Transverse colon (tissue), 4 donors: Measurements from ENCODE around the gene SMARCA1. TPM values are rescaled to one million over a fixed set of nuclear protein-coding genes. Genes with fewer than 3 reads are reported as not detected.
"Not testable (repeated sequence)": the region's sequence is repeated elsewhere in the genome, so short reads cannot be mapped to it uniquely, and the experiment has no call there.

Experiments
- DNase-seq: peaks from one replicate; pipeline ENCODE4 v3.0.0-alpha.2; 2019
- H3K27ac ChIP-seq, 4 donors: fragments of 200-600 bp; sonication (generic); 2 replicates each; pipeline ENCODE4 v1.5.1; 2016 to 2018; ENCODE audit warnings: inconsistent platforms in 4 of 4
- H3K27me3 ChIP-seq: fragments of 200-600 bp; sonication (generic); 2 replicates; pipeline ENCODE4 v1.5.1; 2017; ENCODE audit warnings: inconsistent platforms
- H3K36me3 ChIP-seq, 4 donors: fragments of 200-600 bp; sonication (generic); 2 replicates each; pipeline ENCODE4 v1.5.1; 2017 to 2019; ENCODE audit warnings: inconsistent platforms in 4 of 4
- H3K4me1 ChIP-seq, 4 donors: fragments of 200-600 bp; sonication (generic); 2 replicates each; pipeline ENCODE4 v1.5.1; 2017 to 2020; ENCODE audit warnings: inconsistent platforms in 4 of 4
- H3K4me3 ChIP-seq, 4 donors: fragments of 200-600 bp; sonication (generic); 1 replicate in 1 of 4; 2 replicates in 3 of 4; pipeline versions ENCODE4 v1.5.1 to v1.6.1; 2017 to 2019; ENCODE audit warnings: inconsistent platforms in 4 of 4
- H3K9me3 ChIP-seq, 2 donors: fragments of 200-600 bp; sonication (generic); 2 replicates each; pipeline ENCODE4 v1.5.1; 2017 to 2019; ENCODE audit warnings: inconsistent platforms in 2 of 2
- CTCF ChIP-seq, 5 experiments: fragments of 200-600 bp in 3 of 5; fragments of 450-650 bp in 2 of 5; sonication (generic) in 3 of 5; IDR thresholded peaks; 1 replicate in 2 of 5; 2 replicates in 3 of 5; pipeline ENCODE4 v1.5.1; 2016 to 2017; ENCODE audit warnings: antibody characterized with exemption in 5 of 5, inconsistent platforms in 3 of 5, mild to moderate bottlenecking in 2 of 5, moderate library complexity in 1 of 5
- EP300 ChIP-seq: sonication (generic); formaldehyde crosslinking; IDR thresholded peaks from one replicate; pipeline ENCODE4 v1.6.1; 2017; ENCODE audit warnings: antibody characterized with exemption, low read depth
- POLR2A ChIP-seq: fragments of 450-650 bp; IDR thresholded peaks from one replicate; pipeline ENCODE4 v1.6.1; 2016; ENCODE audit warnings: antibody characterized with exemption, mild to moderate bottlenecking, moderate library complexity
- POLR2AphosphoS5 ChIP-seq, 3 donors: sonication (generic); formaldehyde crosslinking; IDR thresholded peaks; one replicate each; pipeline ENCODE4 v1.6.1; 2016; ENCODE audit warnings: antibody characterized with exemption in 3 of 3
- WGBS, 2 donors: methylation state at CpG; one replicate each; pipeline ENCODE4 v1.1.5; 2018; ENCODE audit warnings: low coverage in 1 of 2; 5-methylcytosine and 5-hydroxymethylcytosine counted together
- in situ Hi-C, 4 donors: fragments of 200-750 bp; cut with MboI; loops; one replicate each; pipeline versions ENCODE4 v1.15.0 to v1.15.1; 2017; ENCODE audit warnings: low sequenced_read_pairs in 3 of 4, low pct_ligation_motif_present in 1 of 4, low pct_unique_long_range_greater_than_20kb in 1 of 4
- intact Hi-C: fragments of 100-400 bp; cut with DNase I; formaldehyde crosslinking; loops from one replicate; pipeline ENCODE4 v1.15.1; 2023; ENCODE audit warnings: low total_unique reads
- total RNA-seq, 4 donors: library from RNA; depleted of rRNA; stranded (reverse); fragments of >200 nt; gene quantifications; one replicate each; pipeline ENCODE4 v1.1.0, GENCODE V29; 2016

Gene SMARCA1
- total RNA-seq, 4 donors from 2014 or later = 5.9 to 16.1 (median 13.2) TPM

- peaks cover 0 to 4% (median 0%) of the 10 kb centered on the region in 4 donors for H3K36me3 ChIP-seq
- no peaks in the 10 kb centered on the region for H3K4me1 ChIP-seq
- DNase-seq = no peak
- TF ChIP-seq POLR2A (no peak), CTCF (IDR thresholded peaks at IDR 0.05) (no peak), POLR2AphosphoS5 (IDR thresholded peaks at IDR 0.05) (no peak)
- in situ Hi-C loops (no loop called here), intact Hi-C loops (no loop called here)
- H3K27ac ChIP-seq = no peak overlapping the region
- H3K27me3 ChIP-seq = no peaks in the 10 kb centered on the region
- 72% methylated on average over 1 of the region's 1 CpG; no CpG with 5 or more reads in 1 of the 2 donors for whole genome bisulfite sequencing, 2 donors
- no peaks in the 10 kb centered on the region for H3K9me3 ChIP-seq
- H3K4me3 ChIP-seq = no peak overlapping the region
Observed at GRCh38 chrX:129557844-129558480, 34.7 kb upstream of the SMARCA1 start.

GRCh38 chrX:129556806-129557315 lies 33.6 kb upstream of the SMARCA1 start:
- Histone ChIP-seq H3K4me3 (no peak overlapping the region), H3K27ac (no peak overlapping the region), H3K9me3 (no peaks in the 10 kb centered on the region), H3K4me1 (no peaks in the 10 kb centered on the region), H3K36me3 (peaks cover 0 to 4% (median 0%) of the 10 kb centered on the region in 4 donors), H3K27me3 (no peaks in the 10 kb centered on the region)
- intact Hi-C loops (no loop called here), in situ Hi-C loops (no loop called here)
- WGBS, 2 donors = 77 to 80% methylated on average over 1 to 5 of the region's 5 CpGs
- DNase-seq = no peak
- no peak for TF ChIP-seq CTCF (IDR thresholded peaks at IDR 0.05)
- TF ChIP-seq EP300 = no peak
- no peak for TF ChIP-seq POLR2A
- TF ChIP-seq POLR2AphosphoS5 (IDR thresholded peaks at IDR 0.05) = no peak

GRCh38 chrX:129554816-129555215 lies 31.5 kb upstream of the SMARCA1 start:
- H3K9me3 ChIP-seq, H3K4me3 ChIP-seq, H3K27ac ChIP-seq, in situ Hi-C loops, H3K27me3 ChIP-seq, intact Hi-C loops, H3K36me3 ChIP-seq, H3K4me1 ChIP-seq, DNase-seq: not testable (repeated sequence)
- WGBS, 2 donors = 92% methylated on average over 8 of the region's 8 CpGs; no CpG with 5 or more reads in 1 of the 2 donors

- Histone ChIP-seq H3K27ac (no peak overlapping the region), H3K27me3 (no peaks in the 10 kb centered on the region), H3K36me3 (no peaks in the 10 kb centered on the region), H3K4me1 (no peaks in the 10 kb centered on the region), H3K4me3 (no peak overlapping the region), H3K9me3 (no peaks in the 10 kb centered on the region)
- WGBS, 2 donors = 65% methylated on average over 3 of the region's 3 CpGs; no CpG with 5 or more reads in 1 of the 2 donors
- in situ Hi-C loops (no loop called here), intact Hi-C loops (no loop called here)
- no peak for TF ChIP-seq POLR2AphosphoS5 (IDR thresholded peaks at IDR 0.05)
- TF ChIP-seq POLR2A = no peak
- no peak for TF ChIP-seq CTCF (IDR thresholded peaks at IDR 0.05)
- no peak for TF ChIP-seq EP300
- DNase-seq = no peak
Observed at GRCh38 chrX:129553619-129554288, 30.5 kb upstream of the SMARCA1 start.
